HG03135 (cell line): ENCODE data around the gene PTMA.
"Not testable (repeated sequence)": the region's sequence is repeated elsewhere in the genome, so short reads cannot be mapped to it uniquely, and the experiment has no call there.

Experiments used
- ATAC-seq: cut with Tn5 transposase; IDR thresholded peaks from one replicate; pipeline ENCODE4 v1.9.1; 2021; ENCODE audit warnings: mild to moderate bottlenecking, moderate library complexity; ENCODE audit not compliant: unreplicated experiment

The PTMA gene

GRCh38 chr2:231714639-231715498 is 6.5 kb downstream of the PTMA start:
- ATAC-seq = no peak

GRCh38 chr2:231715499-231715837 is 7.1 kb downstream of the PTMA start:
- no peak for ATAC-seq

- ATAC-seq = no peak
These were observed 7.8 kb downstream of the PTMA start for GRCh38 chr2:231715988-231716616.

GRCh38 chr2:231716666-231717280 is 8.4 kb downstream of the PTMA start:
- no peak for ATAC-seq

- no peak for ATAC-seq
These were observed 9.2 kb downstream of the PTMA start for GRCh38 chr2:231717281-231718171.

GRCh38 chr2:231718799-231719198 is 10.5 kb downstream of the PTMA start:
- no peak for ATAC-seq

- peak; percentile 12 for ATAC-seq
These were observed 12.1 kb downstream of the PTMA start for GRCh38 chr2:231720292-231720986.

- ATAC-seq = peak; percentile 79
These were observed 13.0 kb downstream of the PTMA start for GRCh38 chr2:231720987-231721966.

- no peak for ATAC-seq
These were observed 14.5 kb downstream of the PTMA start for GRCh38 chr2:231722721-231723307.

- no peak for ATAC-seq
These were observed 17.2 kb downstream of the PTMA start for GRCh38 chr2:231725476-231725875.

GRCh38 chr2:231726276-231726675 is 18.0 kb downstream of the PTMA start:
- no peak for ATAC-seq

GRCh38 chr2:231727621-231728020 is 19.3 kb downstream of the PTMA start:
- no peak for ATAC-seq

GRCh38 chr2:231732604-231733003 is 24.3 kb downstream of the PTMA start:
- no peak for ATAC-seq

GRCh38 chr2:231737761-231738160 is 29.4 kb downstream of the PTMA start:
- ATAC-seq = no peak

GRCh38 chr2:231743376-231744116 is 35.2 kb downstream of the PTMA start:
- no peak for ATAC-seq

GRCh38 chr2:231745303-231746038 is 37.1 kb downstream of the PTMA start:
- ATAC-seq = no peak

GRCh38 chr2:231748153-231748896 is 40.0 kb downstream of the PTMA start:
- not testable (repeated sequence) for ATAC-seq
